HEK293 (cell line): ENCODE results near the gene NOC2L.

Source experiments
- EGR2 ChIP-seq: fragments of 450-650 bp; formaldehyde crosslinking; IDR thresholded peaks from 2 replicates; pipeline ENCODE4 v1.5.1; 2016; ENCODE audit warnings: low read depth, missing biosample characterization, missing genetic modification characterization
- GLIS1 ChIP-seq: fragments of 450-650 bp; formaldehyde crosslinking; IDR thresholded peaks from 2 replicates; pipeline ENCODE4 v1.5.1; 2016; ENCODE audit warnings: missing biosample characterization, missing genetic modification characterization
- HIC1 ChIP-seq: fragments of 450-650 bp; formaldehyde crosslinking; IDR thresholded peaks from 2 replicates; pipeline ENCODE4 v1.5.1; 2016; ENCODE audit warnings: missing biosample characterization, missing genetic modification characterization
- KLF16 ChIP-seq: fragments of 450-650 bp; formaldehyde crosslinking; IDR thresholded peaks from 2 replicates; pipeline ENCODE4 v1.5.1; 2017; ENCODE audit warnings: missing biosample characterization, missing genetic modification characterization
- OVOL3 ChIP-seq: fragments of 450-650 bp; formaldehyde crosslinking; IDR thresholded peaks from 2 replicates; pipeline ENCODE4 v1.5.1; 2016; ENCODE audit warnings: missing biosample characterization, missing genetic modification characterization
- PRDM4 ChIP-seq: fragments of 450-650 bp; formaldehyde crosslinking; IDR thresholded peaks from 2 replicates; pipeline ENCODE4 v1.5.1; 2017; ENCODE audit warnings: missing biosample characterization, missing genetic modification characterization
- ZBTB6 ChIP-seq: fragments of 450-650 bp; formaldehyde crosslinking; IDR thresholded peaks from 2 replicates; pipeline ENCODE4 v1.5.1; 2017; ENCODE audit warnings: missing biosample characterization, missing genetic modification characterization
- ZFP3 ChIP-seq: fragments of 450-650 bp; formaldehyde crosslinking; IDR thresholded peaks from 2 replicates; pipeline ENCODE4 v1.5.1; 2016; ENCODE audit warnings: low read depth, missing biosample characterization, missing genetic modification characterization
- ZNF133 ChIP-seq: fragments of 450-650 bp; formaldehyde crosslinking; IDR thresholded peaks from 2 replicates; pipeline ENCODE4 v1.5.1; 2016; ENCODE audit warnings: missing biosample characterization, missing genetic modification characterization
- ZNF148 ChIP-seq: fragments of 450-650 bp; formaldehyde crosslinking; IDR thresholded peaks from 2 replicates; pipeline ENCODE4 v1.5.0; 2017; ENCODE audit warnings: missing biosample characterization, missing genetic modification characterization, borderline replicate concordance
- ZNF19 ChIP-seq: fragments of 450-650 bp; formaldehyde crosslinking; IDR thresholded peaks from 2 replicates; pipeline ENCODE4; 2016; ENCODE audit warnings: missing biosample characterization, missing genetic modification characterization, low read depth
- ZNF23 ChIP-seq: fragments of 450-650 bp; formaldehyde crosslinking; IDR thresholded peaks from 2 replicates; pipeline ENCODE4 v1.5.1; 2016; ENCODE audit warnings: missing biosample characterization, missing genetic modification characterization, borderline replicate concordance
- ZNF26 ChIP-seq: fragments of 450-650 bp; formaldehyde crosslinking; IDR thresholded peaks from 2 replicates; pipeline ENCODE4 v1.5.1; 2016; ENCODE audit warnings: missing biosample characterization, missing genetic modification characterization
- ZNF311 ChIP-seq: fragments of 450-650 bp; formaldehyde crosslinking; IDR thresholded peaks from 2 replicates; pipeline ENCODE4 v1.5.1; 2017; ENCODE audit warnings: missing biosample characterization, missing genetic modification characterization, borderline replicate concordance
- ZNF341 ChIP-seq: fragments of 450-650 bp; formaldehyde crosslinking; IDR thresholded peaks from 2 replicates; pipeline ENCODE4; 2016; ENCODE audit warnings: low read depth, missing biosample characterization, missing genetic modification characterization
- ZNF391 ChIP-seq: fragments of 450-650 bp; formaldehyde crosslinking; IDR thresholded peaks from 2 replicates; pipeline ENCODE4 v1.5.1; 2016; ENCODE audit warnings: low read depth, missing biosample characterization, missing genetic modification characterization, borderline replicate concordance
- ZNF521 ChIP-seq: fragments of 450-650 bp; formaldehyde crosslinking; IDR thresholded peaks from 2 replicates; pipeline ENCODE4 v1.5.1; 2017; ENCODE audit warnings: missing biosample characterization, mild to moderate bottlenecking, missing genetic modification characterization
- ZNF658 ChIP-seq: fragments of 450-650 bp; formaldehyde crosslinking; IDR thresholded peaks from 2 replicates; pipeline ENCODE4; 2016; ENCODE audit warnings: missing biosample characterization, missing genetic modification characterization
- ZNF664 ChIP-seq: fragments of 450-650 bp; formaldehyde crosslinking; IDR thresholded peaks from 2 replicates; pipeline ENCODE4 v1.5.1; 2016; ENCODE audit warnings: missing biosample characterization, missing genetic modification characterization
- ZNF670 ChIP-seq: fragments of 450-650 bp; formaldehyde crosslinking; IDR thresholded peaks from 2 replicates; pipeline ENCODE4 v1.5.1; 2016; ENCODE audit warnings: missing biosample characterization, missing genetic modification characterization, low read depth
- ZNF692 ChIP-seq: fragments of 450-650 bp; formaldehyde crosslinking; IDR thresholded peaks from 2 replicates; pipeline ENCODE4 v1.5.1; 2016; ENCODE audit warnings: missing biosample characterization, missing genetic modification characterization
- ZNF707 ChIP-seq: fragments of 450-650 bp; formaldehyde crosslinking; IDR thresholded peaks from 2 replicates; pipeline ENCODE4 v1.5.1; 2016; ENCODE audit warnings: missing biosample characterization, missing genetic modification characterization
- ZSCAN16 ChIP-seq: fragments of 450-650 bp; formaldehyde crosslinking; IDR thresholded peaks from 2 replicates; pipeline ENCODE4 v1.5.1; 2016; ENCODE audit warnings: missing biosample characterization, missing genetic modification characterization
- ZSCAN4 ChIP-seq: fragments of 450-650 bp; formaldehyde crosslinking; IDR thresholded peaks from 2 replicates; pipeline ENCODE4 v1.5.1; 2017; ENCODE audit warnings: missing biosample characterization, missing genetic modification characterization
- ZXDB ChIP-seq: fragments of 450-650 bp; formaldehyde crosslinking; IDR thresholded peaks from 2 replicates; pipeline ENCODE4 v1.5.1; 2016; ENCODE audit warnings: missing biosample characterization, missing genetic modification characterization

The NOC2L gene

GRCh38 chr1:906600-907420, 52.2 kb downstream of the NOC2L start (continued):
- TF ChIP-seq GLIS1: peak; percentile 89
- peak; percentile 46; the same call in 1 of the 2 replicates for TF ChIP-seq EGR2
- no peak for TF ChIP-seq ZXDB (tag by site-specific recombination)
- TF ChIP-seq ZNF26 (tag by site-specific recombination): no peak
- TF ChIP-seq ZSCAN4: 0 out of 2 replicates have a peak, but pooled peaks have one; percentile 29
- TF ChIP-seq ZNF670: no peak
- no peak for TF ChIP-seq ZNF23 (tag by site-specific recombination)
- TF ChIP-seq ZNF664 (tag by site-specific recombination): no peak
- TF ChIP-seq ZNF341 (tag by site-specific recombination): peak; percentile 63
- no peak for TF ChIP-seq PRDM4 (tag by site-specific recombination)
- no peak for TF ChIP-seq ZNF19 (tag by site-specific recombination)
- TF ChIP-seq ZBTB6: no peak
- no peak for TF ChIP-seq HIC1
- TF ChIP-seq KLF16: no peak
- no peak for TF ChIP-seq ZNF658 (tag by site-specific recombination)
- TF ChIP-seq ZFP3 (tag by site-specific recombination): no peak
- TF ChIP-seq ZNF521: no peak
- no peak for TF ChIP-seq ZNF391 (tag by site-specific recombination)
- TF ChIP-seq ZNF133 (tag by site-specific recombination): no peak
- TF ChIP-seq ZNF692 (tag by site-specific recombination): peak; percentile 88
- no peak for TF ChIP-seq ZNF311 (tag by site-specific recombination)
- TF ChIP-seq OVOL3: no peak
- no peak for TF ChIP-seq ZNF148 (tag by site-specific recombination)
- TF ChIP-seq ZNF707 (tag by site-specific recombination): no peak
- TF ChIP-seq ZSCAN16: no peak
- TF ChIP-seq, all 188 proteins: peak for 18
